H9 (cell line): Measurements from ENCODE around the gene SLC46A2. TPM values are rescaled to one million over a fixed set of nuclear protein-coding genes. Genes with fewer than 3 reads are reported as not detected.

Experiments
- DNase-seq: peaks from one replicate; pipeline ENCODE4 v3.0.0-alpha.2; 2017
- H2AFZ ChIP-seq: one replicate; pipeline ENCODE4 v1.6.1; 2013; ENCODE audit warnings: mild to moderate bottlenecking, low read length, control low read depth, moderate library complexity
- H2AK5ac ChIP-seq: 2 replicates; pipeline ENCODE4 v1.6.1; 2013; ENCODE audit warnings: low read length, control low read depth, mixed read lengths; ENCODE audit not compliant: insufficient read length
- H2BK120ac ChIP-seq: one replicate; pipeline ENCODE4 v1.6.1; 2013; ENCODE audit warnings: low read depth, mild to moderate bottlenecking, low read length, control low read depth, inconsistent platforms; ENCODE audit not compliant: poor library complexity, severe bottlenecking
- H2BK12ac ChIP-seq: 2 replicates; pipeline ENCODE4 v1.6.1; 2013; ENCODE audit warnings: low read length, control low read depth, mixed read lengths, low read depth; ENCODE audit not compliant: insufficient read length
- H2BK15ac ChIP-seq: 2 replicates; pipeline ENCODE4 v1.6.1; 2013; ENCODE audit warnings: low read depth, low read length, control low read depth
- H2BK20ac ChIP-seq: one replicate; pipeline ENCODE4 v1.6.1; 2013; ENCODE audit warnings: low read depth, mild to moderate bottlenecking, low read length, control low read depth, inconsistent platforms; ENCODE audit not compliant: poor library complexity, severe bottlenecking
- H2BK5ac ChIP-seq: 2 replicates; pipeline ENCODE4 v1.6.1; 2013; ENCODE audit warnings: low read length, control low read depth, mixed read lengths; ENCODE audit not compliant: insufficient read length
- H3K14ac ChIP-seq: 2 replicates; pipeline ENCODE4 v1.6.1; 2013; ENCODE audit warnings: low read length, control low read depth; ENCODE audit not compliant: insufficient read depth
- H3K18ac ChIP-seq: 2 replicates; pipeline ENCODE4 v1.6.1; 2013; ENCODE audit warnings: low read depth, mild to moderate bottlenecking, mixed read lengths, low read length, control low read depth; ENCODE audit not compliant: insufficient read length
- H3K23ac ChIP-seq: 2 replicates; pipeline ENCODE4 v1.6.1; 2013; ENCODE audit warnings: low read length, control low read depth, mixed read lengths, low read depth; ENCODE audit not compliant: insufficient read length
- H3K23me2 ChIP-seq: 2 replicates; pipeline ENCODE4 v1.6.1; 2013; ENCODE audit warnings: low read depth, mild to moderate bottlenecking, mixed read lengths, low read length, control low read depth; ENCODE audit not compliant: insufficient read length, poor library complexity, severe bottlenecking
- H3K27ac ChIP-seq: 2 replicates; pipeline ENCODE4 v1.5.1; 2013; ENCODE audit warnings: low read length, control low read depth, mixed read lengths, low read depth; ENCODE audit not compliant: insufficient read length
- H3K27me3 ChIP-seq: 2 replicates; pipeline ENCODE4 v1.6.1; 2013; ENCODE audit warnings: low read length, control low read depth, inconsistent platforms; ENCODE audit not compliant: insufficient read depth
- H3K4ac ChIP-seq: 2 replicates; pipeline ENCODE4 v1.6.1; 2013; ENCODE audit warnings: low read depth, mild to moderate bottlenecking, control low read depth, inconsistent platforms, low read length, moderate library complexity
- H3K4me1 ChIP-seq: 2 replicates; pipeline ENCODE4 v1.6.1; 2013; ENCODE audit warnings: low read length, control low read depth, inconsistent platforms; ENCODE audit not compliant: insufficient read depth
- H3K4me2 ChIP-seq: 2 replicates; pipeline ENCODE4 v1.6.1; 2013; ENCODE audit warnings: low read length, control low read depth, mixed read lengths; ENCODE audit not compliant: insufficient read length, insufficient read depth
- H3K56ac ChIP-seq: 2 replicates; pipeline ENCODE4 v1.6.1; 2013; ENCODE audit warnings: low read depth, mild to moderate bottlenecking, mixed read lengths, low read length, control low read depth; ENCODE audit not compliant: insufficient read length
- H3K79me1 ChIP-seq: 2 replicates; pipeline ENCODE4 v1.6.1; 2013; ENCODE audit warnings: low read depth, mild to moderate bottlenecking, moderate library complexity, low read length, control low read depth, inconsistent platforms; ENCODE audit not compliant: insufficient read depth, poor library complexity, severe bottlenecking
- H3K79me2 ChIP-seq: 2 replicates; pipeline ENCODE4 v1.6.1; 2013; ENCODE audit warnings: low read length, control low read depth, inconsistent platforms; ENCODE audit not compliant: insufficient read depth
- H3K9ac ChIP-seq: 2 replicates; pipeline ENCODE4 v1.6.1; 2013; ENCODE audit warnings: low read length, control low read depth, mixed read lengths; ENCODE audit not compliant: insufficient read length; ENCODE audit errors: extremely low read depth
- H3K9me3 ChIP-seq: one replicate; pipeline ENCODE4 v1.6.1; 2013; ENCODE audit warnings: low read depth, low read length, inconsistent platforms; ENCODE audit not compliant: control insufficient read depth
- H3T11ph ChIP-seq: one replicate; pipeline ENCODE4 v1.6.1; 2013; ENCODE audit warnings: mild to moderate bottlenecking, low read length, control low read depth, inconsistent platforms
- H4K20me1 ChIP-seq: one replicate; pipeline ENCODE4 v1.6.1; 2013; ENCODE audit not compliant: control insufficient read depth, insufficient read length, insufficient read depth
- H4K5ac ChIP-seq: 2 replicates; pipeline ENCODE4 v1.6.1; 2013; ENCODE audit warnings: low read depth, mild to moderate bottlenecking, mixed read lengths, low read length, control low read depth; ENCODE audit not compliant: insufficient read length
- H4K8ac ChIP-seq: replicated peaks from 2 replicates; pipeline ENCODE4 v1.6.1; 2013; ENCODE audit warnings: low read length, control low read depth, mixed read lengths, low read depth; ENCODE audit not compliant: insufficient read length
- H4K91ac ChIP-seq: 2 replicates; pipeline ENCODE4 v1.6.1; 2013; ENCODE audit warnings: low read depth, mild to moderate bottlenecking, moderate library complexity, mixed read lengths, low read length, control low read depth; ENCODE audit not compliant: insufficient read length
- H3K27ac Mint-ChIP-seq, 3 experiments: 2 replicates in 2 of 3; 3 replicates in 1 of 3; pipeline ENCODE4 v1.8.0; 2020 to 2021; ENCODE audit warnings: mixed read lengths in 3 of 3, mild to moderate bottlenecking in 1 of 3, moderate library complexity in 1 of 3
- H3K27me3 Mint-ChIP-seq: 2 replicates; pipeline ENCODE4 v1.8.0; 2021; ENCODE audit warnings: low read depth, mild to moderate bottlenecking, moderate library complexity, mixed read lengths
- H3K36me3 Mint-ChIP-seq, 3 experiments: 2 replicates in 2 of 3; 3 replicates in 1 of 3; pipeline ENCODE4 v1.8.0; 2020 to 2021; ENCODE audit warnings: low read depth in 3 of 3, mixed read lengths in 3 of 3; ENCODE audit not compliant: insufficient read depth in 1 of 3
- H3K4me1 Mint-ChIP-seq, 2 experiments: 2 replicates each; pipeline ENCODE4 v1.8.0; 2020; ENCODE audit warnings: mixed read lengths in 2 of 2
- H3K4me3 Mint-ChIP-seq, 2 experiments: 2 replicates in 1 of 2; 3 replicates in 1 of 2; pipeline ENCODE4 v1.8.0; 2020 to 2021; ENCODE audit warnings: mild to moderate bottlenecking in 2 of 2, mixed read lengths in 2 of 2, moderate library complexity in 1 of 2
- H3K9me3 Mint-ChIP-seq, 2 experiments: 2 replicates in 1 of 2; 3 replicates in 1 of 2; pipeline ENCODE4 v1.8.0; 2020; ENCODE audit warnings: mild to moderate bottlenecking in 2 of 2, mixed read lengths in 2 of 2, moderate library complexity in 1 of 2
- WGBS: extraction: QIAGEN DNeasy Blood & Tissue Kit; methylation state at CpG from one replicate; pipeline ENCODE4 v1.1.7; 2013; ENCODE audit warnings: missing lambda C conversion rate, low lambda C conversion rate, mixed read lengths; ENCODE audit not compliant: insufficient read length; ENCODE audit errors: extremely low coverage; 5-methylcytosine and 5-hydroxymethylcytosine counted together
- total RNA-seq: library from RNA; stranded (reverse); gene quantifications from 2 replicates; pipeline ENCODE4 v1.2.1, GENCODE V29; 2021
- TF ChIP-seq, protein P1 (sequence below): fragments of 200-600 bp; sonication (generic); conservative IDR thresholded peaks from 3 replicates; pipeline ENCODE4 v1.8.0; 2021; ENCODE audit warnings: antibody characterized with exemption, mild to moderate bottlenecking

Gene SLC46A2
- total RNA-seq, 1 experiment from 2014 or later = not detected

DNA sequence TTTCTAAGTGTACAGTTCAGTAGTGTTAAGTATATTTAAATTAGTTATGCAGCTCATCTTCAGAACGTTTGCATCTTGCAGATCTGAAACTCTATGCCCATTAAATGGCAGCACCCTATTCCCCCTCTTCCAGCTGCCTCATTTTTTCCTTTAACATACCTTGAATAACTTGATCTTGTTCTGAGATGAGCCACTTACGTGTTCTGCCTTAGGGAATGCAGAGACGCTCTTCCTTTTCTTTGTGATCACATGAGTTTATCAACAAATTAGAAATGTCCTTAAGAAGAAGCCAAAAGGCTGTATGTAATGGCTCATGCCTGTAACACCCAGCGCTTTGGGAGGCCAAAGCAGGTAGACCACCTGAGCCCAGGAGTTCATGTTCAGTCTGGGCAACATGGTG is 57.6 kb downstream of the SLC46A2 start:
- Mint-ChIP-seq H3K27me3 (no peaks in the 10 kb centered on the region), H3K36me3 (peaks cover 2 to 22% (median 17%) of the 10 kb centered on the region in 3 experiments; a peak in 5 of 7 replicates), H3K27ac (no peak overlapping the region), H3K4me3 (no peak overlapping the region), H3K9me3 (no peaks in the 10 kb centered on the region), H3K4me1 (peaks cover 8 to 13% of the 10 kb centered on the region in 2 experiments)
- Histone ChIP-seq H4K8ac (no peak overlapping the region), H3K27ac (no peak overlapping the region), H3K23ac (no peak overlapping the region), H2AFZ (no peak overlapping the region), H3K79me1 (no peaks in the 10 kb centered on the region), H2BK20ac (no peak overlapping the region), H3T11ph (no peak overlapping the region), H3K14ac (no peak overlapping the region), H3K56ac (no peak overlapping the region), H4K5ac (no peak overlapping the region), H3K27me3 (no peaks in the 10 kb centered on the region), H2BK15ac (no peak overlapping the region), H3K9me3 (no peaks in the 10 kb centered on the region), H3K18ac (no peak overlapping the region), H4K91ac (no peak overlapping the region), H3K4ac (no peak overlapping the region), H2BK5ac (no peak overlapping the region), H3K79me2 (no peaks in the 10 kb centered on the region), H2BK120ac (no peak overlapping the region), H3K4me1 (no peaks in the 10 kb centered on the region), H4K20me1 (no peaks in the 10 kb centered on the region), H2BK12ac (no peak overlapping the region), H3K4me2 (no peak overlapping the region), H2AK5ac (no peak overlapping the region), H3K23me2 (no peaks in the 10 kb centered on the region), H3K9ac (no peak overlapping the region)
- no peak for DNase-seq
- no CpG with 5 or more reads among the region's 4 CpGs for WGBS
- TF ChIP-seq, protein P1, sequence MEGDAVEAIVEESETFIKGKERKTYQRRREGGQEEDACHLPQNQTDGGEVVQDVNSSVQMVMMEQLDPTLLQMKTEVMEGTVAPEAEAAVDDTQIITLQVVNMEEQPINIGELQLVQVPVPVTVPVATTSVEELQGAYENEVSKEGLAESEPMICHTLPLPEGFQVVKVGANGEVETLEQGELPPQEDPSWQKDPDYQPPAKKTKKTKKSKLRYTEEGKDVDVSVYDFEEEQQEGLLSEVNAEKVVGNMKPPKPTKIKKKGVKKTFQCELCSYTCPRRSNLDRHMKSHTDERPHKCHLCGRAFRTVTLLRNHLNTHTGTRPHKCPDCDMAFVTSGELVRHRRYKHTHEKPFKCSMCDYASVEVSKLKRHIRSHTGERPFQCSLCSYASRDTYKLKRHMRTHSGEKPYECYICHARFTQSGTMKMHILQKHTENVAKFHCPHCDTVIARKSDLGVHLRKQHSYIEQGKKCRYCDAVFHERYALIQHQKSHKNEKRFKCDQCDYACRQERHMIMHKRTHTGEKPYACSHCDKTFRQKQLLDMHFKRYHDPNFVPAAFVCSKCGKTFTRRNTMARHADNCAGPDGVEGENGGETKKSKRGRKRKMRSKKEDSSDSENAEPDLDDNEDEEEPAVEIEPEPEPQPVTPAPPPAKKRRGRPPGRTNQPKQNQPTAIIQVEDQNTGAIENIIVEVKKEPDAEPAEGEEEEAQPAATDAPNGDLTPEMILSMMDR = no peak
